Right lobe of liver (tissue), 6 donors: ENCODE measurements around the gene MIOX. TPM values are rescaled to one million over a fixed set of nuclear protein-coding genes. Genes with fewer than 3 reads are reported as not detected.

Experiments
- ATAC-seq, 4 donors: fragments of 200-7000 bp; cut with Tn5 transposase; one replicate each; pipeline ENCODE4 v1.9.1; 2020; ENCODE audit warnings: mild to moderate bottlenecking in 4 of 4, moderate library complexity in 4 of 4
- DNase-seq, 3 donors: peaks; one replicate each; pipeline ENCODE4 v3.0.0-alpha.2; 2020
- H3K27ac ChIP-seq, 3 donors: fragments of 200-600 bp; one replicate each; pipeline ENCODE4 v1.8.0; 2022
- H3K27me3 ChIP-seq, 2 donors: fragments of 200-600 bp; one replicate each; pipeline ENCODE4 v1.8.0; 2022
- H3K36me3 ChIP-seq, 4 donors: fragments of 200-600 bp; sonication (generic) in 1 of 4; one replicate each; pipeline versions ENCODE4 v1.5.1 to v1.8.0; 2017 to 2022; ENCODE audit warnings: control low read depth in 1 of 4
- H3K4me1 ChIP-seq, 4 donors: fragments of 200-600 bp; sonication (generic) in 1 of 4; one replicate each; pipeline versions ENCODE4 v1.5.1 to v1.8.0; 2017 to 2022; ENCODE audit warnings: control low read depth in 1 of 4
- H3K4me3 ChIP-seq, 3 donors: fragments of 200-600 bp; one replicate each; pipeline ENCODE4 v1.8.0; 2022
- H3K9me3 ChIP-seq, 4 donors: fragments of 200-600 bp; sonication (generic) in 1 of 4; one replicate each; pipeline versions ENCODE4 v1.5.1 to v1.8.0; 2017 to 2022; ENCODE audit warnings: control low read depth in 1 of 4
- POLR2A ChIP-seq: fragments of 450-650 bp; IDR thresholded peaks from one replicate; pipeline ENCODE4 v1.6.1; 2017; ENCODE audit warnings: antibody characterized with exemption, mild to moderate bottlenecking
- WGBS: methylation state at CpG from one replicate; pipeline ENCODE4 v1.1.6; 2018; ENCODE audit warnings: low coverage, low lambda C conversion rate; ENCODE audit not compliant: insufficient coverage; ENCODE audit errors: missing lambda C conversion rate; 5-methylcytosine and 5-hydroxymethylcytosine counted together
- intact Hi-C, 2 donors: fragments of 100-400 bp; cut with DNase I; formaldehyde crosslinking; loops; one replicate each; pipeline versions ENCODE4 v1.11.2 to v1.14.1; 2022
- total RNA-seq, 6 experiments: library from RNA; depleted of rRNA in 2 of 6; stranded (reverse); fragments of >200 nt in 2 of 6; fragmentation: NEBNext Ultra II Directional in 3 of 6; extraction: Animal tissue kit (Norgen Biotek cat#: 25700) in 3 of 6; gene quantifications; one replicate each; pipeline versions ENCODE4 v1.1.0 to v1.2.4, GENCODE V29; 2016 to 2023
- TF ChIP-seq, protein P1 (sequence below), 4 donors: fragments of 200-600 bp in 3 of 4; fragments of 450-650 bp in 1 of 4; IDR thresholded peaks; one replicate each; pipeline versions ENCODE4 v1.5.1 to v1.8.0; 2016 to 2022; ENCODE audit warnings: antibody characterized with exemption in 4 of 4, mild to moderate bottlenecking in 2 of 4
- donor health status: DM: no; HTN: yes; CAD: no.
- donor health status: DM: no; HTN: no; CAD: no.
- donor health status: DM: no; HTN: no; CAD: no.
- donor health status: DM: no; HTN: yes; CAD: no.
- donor health status: DM: no; HTN: yes; CAD: no.

MIOX gene
- total RNA-seq, 6 experiments from 2014 or later, result not detected

DNA sequence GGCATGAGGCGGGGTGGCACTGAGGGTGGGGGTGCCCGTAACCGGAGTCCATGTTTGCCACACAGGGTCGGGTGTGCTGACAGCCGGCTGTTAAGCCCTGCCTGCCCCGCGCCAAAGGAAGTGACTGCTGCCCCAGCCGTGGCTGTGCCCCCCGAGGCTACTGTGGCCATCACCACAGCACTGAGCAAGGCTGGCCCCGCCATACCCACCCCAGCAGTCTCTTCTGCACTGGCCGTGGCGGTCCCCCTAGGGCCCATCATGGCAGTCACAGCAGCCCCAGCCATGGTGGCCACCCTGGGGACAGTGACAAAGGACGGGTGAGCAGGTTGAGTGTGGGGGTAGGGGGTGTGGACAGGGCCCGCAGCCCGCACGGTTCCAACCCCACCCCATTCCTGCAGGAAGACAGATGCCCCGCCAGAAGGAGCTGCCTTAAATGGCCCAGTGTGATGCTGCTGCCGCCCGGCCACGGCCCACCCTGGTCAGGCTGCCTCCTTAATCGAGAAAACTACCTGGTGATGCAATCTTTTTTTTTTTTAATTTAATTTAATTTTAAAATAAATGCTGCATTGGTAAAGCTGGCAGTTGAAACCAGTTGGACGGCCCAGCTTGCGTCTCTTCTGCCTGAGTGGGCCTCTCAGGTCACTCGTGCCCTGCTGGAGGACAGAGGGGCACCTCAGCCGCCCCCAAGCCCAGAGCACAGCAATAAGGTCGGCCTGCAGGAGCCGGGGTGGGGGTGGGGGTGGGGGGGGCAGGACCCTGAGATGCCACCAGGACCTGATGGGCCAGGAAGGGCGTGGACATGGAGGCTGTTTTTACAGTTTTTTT, 42.6 kb upstream of the MIOX start:
- TF ChIP-seq, protein P1, sequence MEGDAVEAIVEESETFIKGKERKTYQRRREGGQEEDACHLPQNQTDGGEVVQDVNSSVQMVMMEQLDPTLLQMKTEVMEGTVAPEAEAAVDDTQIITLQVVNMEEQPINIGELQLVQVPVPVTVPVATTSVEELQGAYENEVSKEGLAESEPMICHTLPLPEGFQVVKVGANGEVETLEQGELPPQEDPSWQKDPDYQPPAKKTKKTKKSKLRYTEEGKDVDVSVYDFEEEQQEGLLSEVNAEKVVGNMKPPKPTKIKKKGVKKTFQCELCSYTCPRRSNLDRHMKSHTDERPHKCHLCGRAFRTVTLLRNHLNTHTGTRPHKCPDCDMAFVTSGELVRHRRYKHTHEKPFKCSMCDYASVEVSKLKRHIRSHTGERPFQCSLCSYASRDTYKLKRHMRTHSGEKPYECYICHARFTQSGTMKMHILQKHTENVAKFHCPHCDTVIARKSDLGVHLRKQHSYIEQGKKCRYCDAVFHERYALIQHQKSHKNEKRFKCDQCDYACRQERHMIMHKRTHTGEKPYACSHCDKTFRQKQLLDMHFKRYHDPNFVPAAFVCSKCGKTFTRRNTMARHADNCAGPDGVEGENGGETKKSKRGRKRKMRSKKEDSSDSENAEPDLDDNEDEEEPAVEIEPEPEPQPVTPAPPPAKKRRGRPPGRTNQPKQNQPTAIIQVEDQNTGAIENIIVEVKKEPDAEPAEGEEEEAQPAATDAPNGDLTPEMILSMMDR (IDR thresholded peaks at IDR 0.05), result no peak
- no peak for TF ChIP-seq POLR2A
- intact Hi-C loops, result no loop called here
- DNase-seq (no peak), ATAC-seq (peak in 2 of 4 donors; percentile 0 to 1)
- Histone ChIP-seq H3K27me3 (no peaks in the 10 kb centered on the region), H3K4me3 (no peak overlapping the region), H3K36me3 (peaks cover 0 to 49% (median 22%) of the 10 kb centered on the region in 4 donors), H3K4me1 (no peaks in the 10 kb centered on the region), H3K9me3 (no peaks in the 10 kb centered on the region), H3K27ac (peak overlapping the region in 1 of 3 donors; percentile 33)
- WGBS, result 63% methylated on average over 8 of the region's 28 CpGs

DNA sequence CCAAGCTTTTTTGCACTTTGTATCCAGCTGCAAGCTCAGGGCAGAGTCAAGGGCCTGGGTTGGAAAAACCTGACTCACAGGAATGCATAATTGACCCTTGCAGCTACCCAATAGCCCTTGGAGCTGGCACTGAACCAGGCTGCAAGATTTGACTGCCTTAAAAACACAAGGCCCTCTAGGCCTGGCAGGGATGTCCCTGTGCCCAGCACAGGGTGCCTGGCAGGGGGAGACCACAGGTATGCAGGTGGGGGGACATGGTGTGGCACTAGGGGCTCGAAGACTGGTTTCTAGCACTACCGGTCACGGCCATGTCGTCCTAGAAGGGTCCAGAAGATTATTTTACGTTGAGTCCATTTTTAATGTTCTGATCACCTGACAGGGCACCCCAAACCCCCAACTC, 42.0 kb upstream of the MIOX start:
- DNase-seq (no peak), ATAC-seq (peak in 3 of 4 donors; percentile 6 to 28 (median 25))
- peaks cover 0 to 43% (median 19%) of the 10 kb centered on the region in 4 donors for H3K36me3 ChIP-seq
- no CpG with 5 or more reads among the region's 5 CpGs for WGBS
- no peak overlapping the region for H3K27ac ChIP-seq
- TF ChIP-seq, protein P1 (IDR thresholded peaks at IDR 0.05), result no peak
- TF ChIP-seq POLR2A, result no peak
- no peaks in the 10 kb centered on the region for H3K27me3 ChIP-seq
- no peaks in the 10 kb centered on the region for H3K9me3 ChIP-seq
- no peak overlapping the region for H3K4me3 ChIP-seq
- no peaks in the 10 kb centered on the region for H3K4me1 ChIP-seq
- intact Hi-C loops, result no loop called here

DNA sequence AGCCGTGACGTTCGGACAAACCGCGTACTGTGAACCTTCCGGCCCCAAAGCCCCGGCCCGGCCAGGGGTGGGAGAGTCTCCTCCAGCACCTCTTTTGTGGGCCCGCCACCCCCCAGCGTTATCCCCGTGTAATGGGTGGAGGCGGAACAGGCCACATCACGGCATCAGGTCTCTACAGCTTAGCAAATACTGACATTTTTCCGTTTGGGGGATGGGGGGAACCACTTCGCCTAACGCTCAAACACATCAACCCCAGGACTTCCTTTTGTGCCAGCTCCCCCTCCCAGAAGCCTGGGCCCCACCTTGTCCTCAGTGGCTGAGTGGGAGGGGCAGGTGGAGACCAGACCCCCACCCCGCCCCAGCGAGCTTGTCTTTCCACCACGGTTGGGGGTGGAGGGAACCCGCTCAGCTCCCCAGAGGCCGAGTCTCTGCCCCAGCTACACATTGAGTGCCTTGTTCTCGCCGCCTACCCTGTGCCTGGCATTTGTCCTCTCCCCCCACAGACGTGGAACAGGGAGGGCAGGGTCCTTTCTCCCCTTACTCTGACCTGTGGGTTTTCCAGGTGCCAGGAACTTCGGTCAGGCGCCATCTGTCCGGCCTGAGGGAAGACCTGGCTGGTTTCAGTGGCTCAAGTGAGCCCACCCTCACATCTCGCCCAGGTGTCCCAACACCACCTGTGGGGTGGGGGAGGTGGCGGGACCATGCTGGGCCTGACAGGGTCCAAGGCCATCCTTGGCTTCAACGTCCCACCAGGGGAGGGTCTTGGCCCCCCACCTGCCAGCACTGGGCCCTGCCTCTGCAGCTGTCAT, 41.4 kb upstream of the MIOX start:
- Histone ChIP-seq H3K4me3 (no peak overlapping the region), H3K27me3 (no peaks in the 10 kb centered on the region), H3K27ac (no peak overlapping the region), H3K4me1 (no peaks in the 10 kb centered on the region), H3K36me3 (peaks cover 0 to 41% (median 14%) of the 10 kb centered on the region in 4 donors), H3K9me3 (no peaks in the 10 kb centered on the region)
- 48% methylated on average over 9 of the region's 30 CpGs for WGBS
- intact Hi-C loops, result no loop called here
- ATAC-seq (peak; percentile 2), DNase-seq (no peak)
- TF ChIP-seq POLR2A, result no peak
- TF ChIP-seq, protein P1 (IDR thresholded peaks at IDR 0.05), result no peak

DNA sequence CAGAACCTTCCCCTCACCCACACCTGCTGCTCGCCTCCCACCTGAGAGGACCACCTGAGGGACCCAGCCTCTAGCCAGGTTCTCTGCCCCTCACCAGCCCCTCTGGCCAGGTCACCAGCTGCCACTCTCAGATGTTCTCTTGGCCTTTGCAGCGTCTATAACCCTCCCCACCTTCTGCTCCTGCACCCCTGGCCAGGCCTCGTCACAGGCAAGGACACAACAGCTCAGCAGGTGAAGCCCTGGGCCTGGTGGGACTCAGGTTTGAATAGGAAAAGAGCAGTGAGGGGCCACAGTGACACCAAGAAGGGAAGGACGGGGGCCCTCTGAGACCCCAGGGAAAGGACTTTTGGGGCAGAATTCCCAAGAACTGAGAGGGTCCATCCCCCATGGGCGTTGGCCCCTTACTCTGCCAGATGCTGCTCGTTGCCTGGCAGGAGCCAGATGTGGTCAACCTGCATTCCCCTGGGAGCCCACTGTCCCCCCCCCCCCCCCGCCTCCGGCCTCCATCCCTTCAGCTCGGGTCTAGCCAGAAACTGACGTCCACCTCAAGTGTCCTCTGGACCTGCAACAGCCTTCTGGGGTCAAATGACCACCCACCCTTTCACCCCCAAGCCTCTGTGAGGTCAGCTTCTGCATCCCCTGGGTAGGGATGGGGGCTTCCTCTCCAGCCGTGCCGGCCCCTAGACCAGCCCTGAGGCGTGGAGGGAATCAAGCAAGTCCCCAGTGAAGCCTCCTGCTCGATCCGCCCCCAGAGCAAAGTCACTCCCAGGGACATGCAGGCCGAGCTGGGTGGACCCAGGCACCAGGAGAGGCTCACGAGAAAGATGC, 40.6 kb upstream of the MIOX start:
- Histone ChIP-seq H3K9me3 (no peaks in the 10 kb centered on the region), H3K4me3 (no peak overlapping the region), H3K27me3 (no peaks in the 10 kb centered on the region), H3K36me3 (peaks cover 0 to 33% (median 10%) of the 10 kb centered on the region in 4 donors), H3K27ac (no peak overlapping the region), H3K4me1 (no peaks in the 10 kb centered on the region)
- TF ChIP-seq, protein P1 (IDR thresholded peaks at IDR 0.05), result no peak
- no peak for TF ChIP-seq POLR2A
- intact Hi-C loops, result no loop called here
- ATAC-seq (peak in 2 of 4 donors; percentile 0 to 3), DNase-seq (no peak)
- 63% methylated on average over 3 of the region's 17 CpGs for WGBS
